Measurements from ENCODE around the gene TBC1D4.
"Not testable (repeated sequence)": the region's sequence is repeated elsewhere in the genome, so short reads cannot be mapped to it uniquely, and the experiment has no call there.

TBC1D4 gene

GRCh38 chr13:75352641-75353327, 129.2 kb downstream of the TBC1D4 start:
- H3K4me3 ChIP-seq (ENCODE audit: low read length): no peak overlapping the region
- no peak overlapping the region for H3K27ac ChIP-seq (ENCODE audit: low read depth, low read length)
- H3K9me3 ChIP-seq (ENCODE audit: insufficient read depth, low read depth, low read length): 0 out of 2 replicates have a peak, but pooled peaks cover 3% of the 10 kb centered on the region
- no peaks in the 10 kb centered on the region for H3K4me1 ChIP-seq (ENCODE audit: insufficient read depth, low read length)
- H3K9ac ChIP-seq (ENCODE audit: low read depth, low read length): no peak overlapping the region
- 93% methylated on average over 2 of the region's 3 CpGs for WGBS
- peaks cover 27% of the 10 kb centered on the region for H3K36me3 ChIP-seq (ENCODE audit: insufficient read depth, low read length)
- no peaks in the 10 kb centered on the region for H3K27me3 ChIP-seq (ENCODE audit: insufficient read depth, low read length)

DNA sequence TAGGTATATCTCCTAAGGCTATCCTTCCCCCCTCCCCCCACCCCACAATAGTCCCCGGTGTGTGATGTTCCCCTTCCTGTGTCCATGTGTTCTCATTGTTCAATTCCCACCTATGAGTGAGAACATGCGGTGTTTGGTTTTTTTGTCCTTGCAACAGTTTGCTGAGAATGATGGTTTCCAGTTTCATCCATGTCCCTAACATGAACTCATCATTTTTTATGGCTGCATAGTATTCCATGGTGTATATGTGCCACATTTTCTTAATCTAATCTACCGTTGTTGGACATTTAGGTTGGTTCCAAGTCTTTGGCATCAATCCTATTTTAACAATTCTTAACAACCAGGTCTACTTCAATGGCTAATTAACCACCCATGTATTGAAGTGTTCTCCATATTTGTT, 130.4 kb downstream of the TBC1D4 start:
- peaks cover 37% of the 10 kb centered on the region for H3K36me3 ChIP-seq (ENCODE audit: insufficient read depth, low read length)
- not testable (repeated sequence) for H3K4me1 ChIP-seq (ENCODE audit: insufficient read depth, low read length); H3K27me3 ChIP-seq (ENCODE audit: insufficient read depth, low read length); H3K9ac ChIP-seq (ENCODE audit: low read depth, low read length); H3K9me3 ChIP-seq (ENCODE audit: insufficient read depth, low read depth, low read length); H3K27ac ChIP-seq (ENCODE audit: low read depth, low read length); H3K4me3 ChIP-seq (ENCODE audit: low read length)
- WGBS: 96% methylated on average over 3 of the region's 3 CpGs

DNA sequence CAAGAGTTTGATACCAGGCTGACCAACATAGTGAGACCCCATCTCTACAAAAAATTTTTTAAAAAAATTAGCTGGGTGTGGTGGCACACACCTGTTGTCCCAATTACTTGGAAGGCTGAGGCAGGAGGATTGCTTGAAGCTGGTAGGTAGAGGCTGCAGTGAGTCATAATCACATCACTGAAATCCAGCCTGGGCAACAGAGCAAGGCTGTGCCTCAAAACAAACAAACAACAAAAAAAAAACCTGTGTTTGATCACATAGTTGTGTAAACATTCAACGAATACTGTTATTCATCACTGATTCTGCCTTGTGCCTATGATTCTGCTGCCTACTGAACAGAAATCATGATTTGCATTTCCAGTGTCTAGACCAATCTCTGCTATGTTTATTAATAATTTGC, 134.0 kb downstream of the TBC1D4 start:
- WGBS: 94% methylated on average over 1 of the region's 1 CpG
- H3K27me3 ChIP-seq (ENCODE audit: insufficient read depth, low read length): no peaks in the 10 kb centered on the region
- H3K4me1 ChIP-seq (ENCODE audit: insufficient read depth, low read length): no peaks in the 10 kb centered on the region
- H3K27ac ChIP-seq (ENCODE audit: low read depth, low read length): no peak overlapping the region
- H3K9ac ChIP-seq (ENCODE audit: low read depth, low read length): no peak overlapping the region
- 0 out of 2 replicates have a peak, but pooled peaks cover 3% of the 10 kb centered on the region for H3K9me3 ChIP-seq (ENCODE audit: insufficient read depth, low read depth, low read length)
- peaks cover 37% of the 10 kb centered on the region for H3K36me3 ChIP-seq (ENCODE audit: insufficient read depth, low read length)
- H3K4me3 ChIP-seq (ENCODE audit: low read length): no peak overlapping the region

GRCh38 chr13:75347457-75347856, 134.5 kb downstream of the TBC1D4 start:
- Histone ChIP-seq H3K4me1 (ENCODE audit: insufficient read depth, low read length) (no peaks in the 10 kb centered on the region), H3K9me3 (ENCODE audit: insufficient read depth, low read depth, low read length) (0 out of 2 replicates have a peak, but pooled peaks cover 3% of the 10 kb centered on the region), H3K9ac (ENCODE audit: low read depth, low read length) (no peak overlapping the region), H3K36me3 (ENCODE audit: insufficient read depth, low read length) (peaks cover 37% of the 10 kb centered on the region), H3K4me3 (ENCODE audit: low read length) (no peak overlapping the region), H3K27me3 (ENCODE audit: insufficient read depth, low read length) (no peaks in the 10 kb centered on the region), H3K27ac (ENCODE audit: low read depth, low read length) (no peak overlapping the region)
- WGBS: 100% methylated on average over 1 of the region's 1 CpG

DNA sequence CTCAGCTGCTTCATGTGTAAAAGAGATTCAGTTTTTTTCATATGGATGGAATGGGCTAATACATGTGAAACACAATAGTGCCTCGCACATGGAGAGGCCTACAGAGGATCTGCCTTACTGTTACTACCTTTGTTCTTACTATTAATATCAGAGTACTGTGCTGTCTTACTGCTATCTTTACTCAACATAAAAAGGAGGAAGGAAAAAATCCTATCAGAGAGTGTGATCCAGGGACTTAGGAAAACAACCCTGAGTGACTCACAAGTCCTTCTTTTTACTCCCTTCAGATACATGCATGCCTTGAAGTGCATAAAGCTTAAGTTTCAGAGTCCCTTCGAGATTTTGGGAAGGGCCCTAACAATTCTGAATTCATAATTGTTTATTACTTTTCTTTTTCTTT, 136.8 kb downstream of the TBC1D4 start:
- Histone ChIP-seq H3K4me1 (ENCODE audit: insufficient read depth, low read length) (no peaks in the 10 kb centered on the region), H3K36me3 (ENCODE audit: insufficient read depth, low read length) (peaks cover 38% of the 10 kb centered on the region), H3K4me3 (ENCODE audit: low read length) (no peak overlapping the region), H3K27me3 (ENCODE audit: insufficient read depth, low read length) (no peaks in the 10 kb centered on the region), H3K27ac (ENCODE audit: low read depth, low read length) (no peak overlapping the region), H3K9ac (ENCODE audit: low read depth, low read length) (no peak overlapping the region), H3K9me3 (ENCODE audit: insufficient read depth, low read depth, low read length) (no peaks in the 10 kb centered on the region)
- 80% methylated on average over 1 of the region's 2 CpGs for WGBS

GRCh38 chr13:75341028-75341427, 140.9 kb downstream of the TBC1D4 start:
- no peaks in the 10 kb centered on the region for H3K27me3 ChIP-seq (ENCODE audit: insufficient read depth, low read length)
- H3K27ac ChIP-seq (ENCODE audit: low read depth, low read length): no peak overlapping the region
- 97% methylated on average over 5 of the region's 5 CpGs for WGBS
- H3K4me1 ChIP-seq (ENCODE audit: insufficient read depth, low read length): no peaks in the 10 kb centered on the region; the same call in 1 of the 2 replicates
- H3K9me3 ChIP-seq (ENCODE audit: insufficient read depth, low read depth, low read length): no peaks in the 10 kb centered on the region
- H3K9ac ChIP-seq (ENCODE audit: low read depth, low read length): no peak overlapping the region
- no peak overlapping the region for H3K4me3 ChIP-seq (ENCODE audit: low read length)
- H3K36me3 ChIP-seq (ENCODE audit: insufficient read depth, low read length): peaks cover 32% of the 10 kb centered on the region

- 88% methylated on average over 7 of the region's 7 CpGs for WGBS
- Histone ChIP-seq H3K9me3 (ENCODE audit: insufficient read depth, low read depth, low read length) (no peaks in the 10 kb centered on the region), H3K36me3 (ENCODE audit: insufficient read depth, low read length) (peaks cover 38% of the 10 kb centered on the region), H3K4me1 (ENCODE audit: insufficient read depth, low read length) (no peaks in the 10 kb centered on the region; the same call in 1 of the 2 replicates), H3K27ac (ENCODE audit: low read depth, low read length) (no peak overlapping the region), H3K9ac (ENCODE audit: low read depth, low read length) (no peak overlapping the region), H3K4me3 (ENCODE audit: low read length) (no peak overlapping the region), H3K27me3 (ENCODE audit: insufficient read depth, low read length) (no peaks in the 10 kb centered on the region)
These were observed 142.2 kb downstream of the TBC1D4 start for GRCh38 chr13:75339635-75340374.

- Histone ChIP-seq H3K27ac (ENCODE audit: low read depth, low read length) (no peak overlapping the region), H3K36me3 (ENCODE audit: insufficient read depth, low read length) (peaks cover 21% of the 10 kb centered on the region), H3K4me3 (ENCODE audit: low read length) (no peak overlapping the region), H3K4me1 (ENCODE audit: insufficient read depth, low read length) (peaks cover 17% of the 10 kb centered on the region), H3K9me3 (ENCODE audit: insufficient read depth, low read depth, low read length) (no peaks in the 10 kb centered on the region), H3K9ac (ENCODE audit: low read depth, low read length) (no peak overlapping the region), H3K27me3 (ENCODE audit: insufficient read depth, low read length) (no peaks in the 10 kb centered on the region)
- WGBS: 89% methylated on average over 10 of the region's 10 CpGs
These were observed 147.1 kb downstream of the TBC1D4 start for GRCh38 chr13:75334634-75335447.

GRCh38 chr13:75333103-75333502, 148.9 kb downstream of the TBC1D4 start:
- WGBS: 71% methylated on average over 1 of the region's 1 CpG
- Histone ChIP-seq H3K27ac (ENCODE audit: low read depth, low read length) (no peak overlapping the region), H3K9me3 (ENCODE audit: insufficient read depth, low read depth, low read length) (no peaks in the 10 kb centered on the region), H3K27me3 (ENCODE audit: insufficient read depth, low read length) (no peaks in the 10 kb centered on the region), H3K4me1 (ENCODE audit: insufficient read depth, low read length) (peaks cover 22% of the 10 kb centered on the region), H3K36me3 (ENCODE audit: insufficient read depth, low read length) (peaks cover 18% of the 10 kb centered on the region; the same call in 1 of the 2 replicates), H3K9ac (ENCODE audit: low read depth, low read length) (no peak overlapping the region), H3K4me3 (ENCODE audit: low read length) (no peak overlapping the region)

DNA sequence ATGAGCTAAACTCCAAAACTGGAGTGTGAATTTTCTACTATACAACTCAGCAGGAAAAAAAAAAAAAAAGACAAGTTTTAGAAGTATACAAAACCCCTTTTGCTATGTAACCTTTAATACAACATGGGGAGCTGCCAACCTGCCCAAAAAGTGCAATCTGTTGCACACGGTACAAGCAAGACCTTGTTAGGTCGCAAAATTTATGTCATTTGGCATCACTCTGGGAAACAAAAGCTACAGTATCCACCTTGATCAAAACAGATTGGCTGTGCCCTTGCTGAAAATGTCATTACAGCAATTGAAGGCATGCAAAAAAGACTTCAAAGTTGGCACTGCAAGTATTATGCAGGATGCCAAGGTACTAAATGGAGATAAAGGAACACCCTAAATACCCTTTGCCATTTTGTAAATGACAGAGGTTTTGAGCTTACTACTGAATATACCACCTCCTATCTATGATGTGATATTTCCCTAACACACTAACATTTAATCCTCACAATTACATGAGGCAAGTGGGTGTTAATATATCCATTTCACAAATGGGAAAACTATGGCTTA, 150.1 kb downstream of the TBC1D4 start:
- Histone ChIP-seq H3K27me3 (ENCODE audit: insufficient read depth, low read length) (no peaks in the 10 kb centered on the region), H3K4me1 (ENCODE audit: insufficient read depth, low read length) (peaks cover 22% of the 10 kb centered on the region), H3K9ac (ENCODE audit: low read depth, low read length) (no peak overlapping the region), H3K9me3 (ENCODE audit: insufficient read depth, low read depth, low read length) (no peaks in the 10 kb centered on the region), H3K36me3 (ENCODE audit: insufficient read depth, low read length) (peaks cover 16% of the 10 kb centered on the region; the same call in 1 of the 2 replicates), H3K27ac (ENCODE audit: low read depth, low read length) (no peak overlapping the region), H3K4me3 (ENCODE audit: low read length) (no peak overlapping the region)
- WGBS: 96% methylated on average over 2 of the region's 2 CpGs

GRCh38 chr13:75330770-75331169, 151.2 kb downstream of the TBC1D4 start:
- Histone ChIP-seq H3K4me1 (ENCODE audit: insufficient read depth, low read length) (peaks cover 22% of the 10 kb centered on the region), H3K4me3 (ENCODE audit: low read length) (no peak overlapping the region), H3K9ac (ENCODE audit: low read depth, low read length) (no peak overlapping the region), H3K36me3 (ENCODE audit: insufficient read depth, low read length) (peaks cover 12% of the 10 kb centered on the region), H3K27ac (ENCODE audit: low read depth, low read length) (no peak overlapping the region), H3K9me3 (ENCODE audit: insufficient read depth, low read depth, low read length) (no peaks in the 10 kb centered on the region), H3K27me3 (ENCODE audit: insufficient read depth, low read length) (no peaks in the 10 kb centered on the region)
- 100% methylated on average over 2 of the region's 2 CpGs for whole genome bisulfite sequencing
